K562 (cell line): ENCODE data around the gene MIB2. TPM values are rescaled to one million over a fixed set of nuclear protein-coding genes. Genes with fewer than 3 reads are reported as not detected.

Experiments
- C11orf30 ChIP-seq: fragments of 450-650 bp; IDR thresholded peaks from 2 replicates; pipeline ENCODE4 v1.6.1; 2016; ENCODE audit warnings: low read depth, mild to moderate bottlenecking
- CEBPZ ChIP-seq: fragments of 150-350 bp; IDR thresholded peaks from 2 replicates; pipeline ENCODE4 v1.6.1; 2014; ENCODE audit warnings: low read depth, mild to moderate bottlenecking, low read length, borderline replicate concordance
- PRDM10 ChIP-seq: fragments of 450-650 bp; IDR thresholded peaks from 2 replicates; pipeline ENCODE4 v1.6.1; 2018; ENCODE audit not compliant: partially characterized antibody
- polyA plus RNA-seq, 8 experiments: library from polyadenylated mRNA; depleted of rRNA in 4 of 8; stranded (reverse) in 5 of 8; unstranded in 3 of 8; fragments of >200 nt; fragmentation: Nextera tagmentation in 2 of 8; fragmentation: Illumina TruSeq in 1 of 8; extraction: Ambion mirVana in 2 of 8; extraction: Trizol in 1 of 8; gene quantifications; 2 replicates each; pipeline versions ENCODE4 v1.2.1 to v1.2.3, GENCODE V29; 2011 to 2014; ENCODE audit warnings: inconsistent platforms in 1 of 8, missing spikeins in 1 of 8
- total RNA-seq, 7 experiments: library from RNA; depleted of rRNA in 6 of 7; stranded (reverse); fragments of >200 nt in 6 of 7; fragmentation: Illumina TruSeq in 2 of 7; extraction: Trizol in 2 of 7; gene quantifications; 2 replicates each; pipeline versions ENCODE4 v1.2.1 to v1.2.3, GENCODE V29; 2011 to 2021; ENCODE audit warnings: low replicate concordance in 1 of 7
- TF ChIP-seq, protein P1 (sequence below): fragments of 150-350 bp; conservative IDR thresholded peaks from 2 replicates; pipeline ENCODE4 v1.6.1; 2014; ENCODE audit warnings: low read length
- TF ChIP-seq, protein P2 (sequence below): sonication (generic); formaldehyde crosslinking; IDR thresholded peaks from 2 replicates; pipeline ENCODE4 v1.9.0; 2022; ENCODE audit warnings: mild to moderate bottlenecking, missing genetic modification reagents

The MIB2 gene
- total and polyA plus RNA-seq, 9 of the 15 experiments (the other 6 are each of a cell fraction or from before 2014, with no cell fraction given) = 0.04 to 17.0 (median 4.9) TPM; not detected in 1

DNA sequence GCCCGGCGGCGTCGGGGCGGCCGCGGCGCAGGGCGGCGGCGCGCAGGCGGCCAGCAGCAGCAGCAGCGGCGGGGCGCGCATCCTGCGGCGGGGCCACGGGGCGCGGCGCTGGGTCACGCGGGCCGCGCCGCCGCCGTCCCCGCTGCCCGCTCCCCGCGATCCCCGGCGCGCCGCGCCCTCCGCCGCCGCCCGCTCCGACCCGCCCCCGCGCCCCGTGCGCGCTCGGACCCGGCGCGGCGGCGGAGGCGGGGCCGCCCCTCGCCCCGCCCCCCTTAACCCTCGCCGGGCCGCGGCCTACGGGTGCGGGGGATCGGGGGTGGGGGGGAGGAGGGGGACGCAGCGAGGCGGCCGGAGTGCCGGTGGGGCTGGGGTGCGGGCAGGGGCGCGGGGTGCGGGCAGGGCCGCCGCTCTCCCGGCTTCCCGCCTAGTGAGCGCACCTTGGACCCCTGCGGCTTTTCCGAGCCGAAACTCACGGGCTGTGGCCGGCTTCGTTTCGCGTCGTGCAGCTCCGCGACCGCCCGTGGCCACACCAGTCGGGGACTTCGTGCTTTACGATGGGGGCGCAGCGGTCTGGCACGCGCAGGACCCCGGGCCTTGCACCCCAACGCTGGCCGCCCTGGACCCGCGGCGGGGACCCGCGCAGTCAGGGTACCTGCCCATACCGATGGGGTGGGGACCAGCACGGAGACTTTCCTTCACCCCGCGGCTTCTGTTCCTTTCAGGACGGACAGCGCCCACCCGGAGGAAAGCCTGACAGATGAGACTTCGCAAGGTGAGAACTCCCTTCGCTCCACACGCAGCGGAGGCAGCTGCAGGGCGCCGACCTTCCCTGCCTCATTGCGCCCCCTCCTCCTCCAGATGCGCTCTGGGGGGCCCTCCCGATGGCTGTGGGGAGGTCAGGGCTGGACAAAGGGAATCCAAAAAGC, 15.1 kb upstream of the MIB2 start, which contains the start of gene FNDC10 (continued):
- TF ChIP-seq C11orf30 = no peak
- TF ChIP-seq CEBPZ = no peak
- TF ChIP-seq, protein P1, sequence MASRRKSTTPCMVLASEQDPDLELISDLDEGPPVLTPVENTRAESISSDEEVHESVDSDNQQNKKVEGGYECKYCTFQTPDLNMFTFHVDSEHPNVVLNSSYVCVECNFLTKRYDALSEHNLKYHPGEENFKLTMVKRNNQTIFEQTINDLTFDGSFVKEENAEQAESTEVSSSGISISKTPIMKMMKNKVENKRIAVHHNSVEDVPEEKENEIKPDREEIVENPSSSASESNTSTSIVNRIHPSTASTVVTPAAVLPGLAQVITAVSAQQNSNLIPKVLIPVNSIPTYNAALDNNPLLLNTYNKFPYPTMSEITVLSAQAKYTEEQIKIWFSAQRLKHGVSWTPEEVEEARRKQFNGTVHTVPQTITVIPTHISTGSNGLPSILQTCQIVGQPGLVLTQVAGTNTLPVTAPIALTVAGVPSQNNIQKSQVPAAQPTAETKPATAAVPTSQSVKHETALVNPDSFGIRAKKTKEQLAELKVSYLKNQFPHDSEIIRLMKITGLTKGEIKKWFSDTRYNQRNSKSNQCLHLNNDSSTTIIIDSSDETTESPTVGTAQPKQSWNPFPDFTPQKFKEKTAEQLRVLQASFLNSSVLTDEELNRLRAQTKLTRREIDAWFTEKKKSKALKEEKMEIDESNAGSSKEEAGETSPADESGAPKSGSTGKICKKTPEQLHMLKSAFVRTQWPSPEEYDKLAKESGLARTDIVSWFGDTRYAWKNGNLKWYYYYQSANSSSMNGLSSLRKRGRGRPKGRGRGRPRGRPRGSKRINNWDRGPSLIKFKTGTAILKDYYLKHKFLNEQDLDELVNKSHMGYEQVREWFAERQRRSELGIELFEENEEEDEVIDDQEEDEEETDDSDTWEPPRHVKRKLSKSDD = no peak
- TF ChIP-seq, protein P2, sequence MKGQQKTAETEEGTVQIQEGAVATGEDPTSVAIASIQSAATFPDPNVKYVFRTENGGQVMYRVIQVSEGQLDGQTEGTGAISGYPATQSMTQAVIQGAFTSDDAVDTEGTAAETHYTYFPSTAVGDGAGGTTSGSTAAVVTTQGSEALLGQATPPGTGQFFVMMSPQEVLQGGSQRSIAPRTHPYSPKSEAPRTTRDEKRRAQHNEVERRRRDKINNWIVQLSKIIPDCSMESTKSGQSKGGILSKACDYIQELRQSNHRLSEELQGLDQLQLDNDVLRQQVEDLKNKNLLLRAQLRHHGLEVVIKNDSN (CRISPR knock-in tag) = peak; percentile 22; the same call in 1 of the 2 replicates
- no peak for TF ChIP-seq PRDM10
